ENCODE data around the gene VEZT.
"Not testable (repeated sequence)": the region's sequence is repeated elsewhere in the genome, so short reads cannot be mapped to it uniquely, and the experiment has no call there.

VEZT gene

GRCh38 chr12:95258151-95258550 is 40.5 kb downstream of the VEZT start:
- DNase-seq: no peak

DNA sequence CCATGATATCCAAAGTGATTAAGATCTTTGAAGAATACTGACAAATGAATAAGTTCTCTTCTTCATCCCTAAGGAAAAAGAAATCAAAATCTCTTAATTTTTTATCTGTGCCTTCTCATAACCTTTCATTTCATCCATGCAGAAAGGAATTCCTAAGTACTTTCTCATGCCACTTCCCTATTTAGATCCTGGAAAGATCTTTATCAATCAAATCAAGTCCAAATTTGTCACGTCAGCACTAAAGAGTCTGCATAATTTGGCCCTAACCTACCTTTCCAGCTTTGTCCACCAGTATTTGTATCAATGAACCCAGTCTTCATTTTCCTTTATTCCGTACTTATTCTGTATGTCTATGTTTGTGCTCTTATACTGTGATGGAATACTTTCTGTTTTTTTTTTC is 41.2 kb downstream of the VEZT start:
- DNase-seq: no peak

GRCh38 chr12:95259368-95259767 is 41.8 kb downstream of the VEZT start:
- no peak for DNase-seq

- DNase-seq: no peak
These were observed 43.5 kb downstream of the VEZT start for GRCh38 chr12:95261109-95261508.

DNA sequence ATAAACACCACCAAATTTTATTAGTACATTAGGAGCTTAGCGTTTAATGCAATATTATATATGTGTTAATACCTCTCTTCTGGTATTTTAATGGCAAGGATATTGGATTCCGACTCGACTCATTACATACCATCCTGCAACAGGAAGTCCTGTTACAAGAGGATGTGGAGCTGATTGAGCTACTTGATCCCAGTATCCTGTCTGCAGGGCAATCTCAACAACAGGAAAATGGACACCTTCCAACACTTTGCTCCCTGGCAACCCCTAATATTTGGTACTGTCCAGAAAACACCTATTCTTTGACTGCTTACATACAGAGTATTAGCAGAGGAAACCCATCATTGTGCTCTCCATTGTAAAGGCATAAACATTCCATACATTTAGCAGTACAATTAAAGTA is 45.2 kb downstream of the VEZT start:
- DNase-seq: no peak

- no peak for DNase-seq
These were observed 48.2 kb downstream of the VEZT start for GRCh38 chr12:95265765-95266164.

DNA sequence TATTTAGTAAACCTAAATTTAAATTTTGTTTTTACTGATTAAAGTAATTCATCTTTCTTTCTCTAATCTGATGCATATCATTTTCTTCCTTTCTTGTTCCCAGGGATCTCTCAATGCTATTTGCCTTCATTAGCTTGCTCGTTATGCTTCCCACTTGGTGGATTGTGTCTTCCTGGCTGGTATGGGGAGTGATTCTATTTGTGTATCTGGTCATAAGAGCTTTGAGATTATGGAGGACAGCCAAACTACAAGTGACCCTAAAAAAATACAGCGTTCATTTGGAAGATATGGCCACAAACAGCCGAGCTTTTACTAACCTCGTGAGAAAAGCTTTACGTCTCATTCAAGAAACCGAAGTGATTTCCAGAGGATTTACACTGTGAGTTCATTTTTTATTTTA is 48.6 kb downstream of the VEZT start:
- no peak for DNase-seq

DNA sequence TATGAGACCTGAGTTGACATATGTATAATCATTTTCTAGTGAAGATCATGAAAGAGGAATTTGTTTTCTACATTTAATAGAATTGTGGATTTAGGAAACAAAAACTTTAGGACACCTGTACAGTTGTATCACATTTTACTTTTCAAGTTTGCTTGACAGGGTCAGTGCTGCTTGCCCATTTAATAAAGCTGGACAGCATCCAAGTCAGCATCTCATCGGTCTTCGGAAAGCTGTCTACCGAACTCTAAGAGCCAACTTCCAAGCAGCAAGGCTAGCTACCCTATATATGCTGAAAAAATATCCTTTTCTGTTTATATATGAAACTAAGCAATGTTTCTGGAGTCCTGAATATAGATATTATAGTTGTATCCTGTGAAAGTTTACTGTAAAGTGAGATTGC is 52.3 kb downstream of the VEZT start:
- DNase-seq: no peak

DNA sequence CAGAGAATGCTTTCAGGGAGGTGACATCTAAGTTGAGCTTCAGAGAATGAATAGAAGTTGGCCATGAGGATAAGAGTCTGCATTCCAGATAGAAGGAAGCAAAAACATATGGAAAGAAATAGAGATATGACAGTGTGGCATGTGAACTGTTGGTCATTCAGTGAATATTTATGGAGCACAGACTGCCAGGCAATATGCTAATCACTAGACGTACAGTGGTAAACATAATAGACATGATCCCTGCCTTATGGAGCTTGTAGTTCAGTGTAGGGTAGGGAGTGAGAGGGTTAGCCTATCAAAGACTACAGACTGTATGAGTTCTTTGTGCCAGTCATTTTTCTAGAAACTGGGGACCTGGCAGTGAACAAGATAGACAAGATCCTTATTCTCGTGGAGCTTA is 53.9 kb downstream of the VEZT start:
- DNase-seq: no peak

GRCh38 chr12:95277139-95277538 is 59.5 kb downstream of the VEZT start:
- no peak for DNase-seq

- DNase-seq: no peak
These were observed 62.2 kb downstream of the VEZT start for GRCh38 chr12:95279856-95280255.

GRCh38 chr12:95282266-95282665 is 64.7 kb downstream of the VEZT start:
- no peak for DNase-seq

DNA sequence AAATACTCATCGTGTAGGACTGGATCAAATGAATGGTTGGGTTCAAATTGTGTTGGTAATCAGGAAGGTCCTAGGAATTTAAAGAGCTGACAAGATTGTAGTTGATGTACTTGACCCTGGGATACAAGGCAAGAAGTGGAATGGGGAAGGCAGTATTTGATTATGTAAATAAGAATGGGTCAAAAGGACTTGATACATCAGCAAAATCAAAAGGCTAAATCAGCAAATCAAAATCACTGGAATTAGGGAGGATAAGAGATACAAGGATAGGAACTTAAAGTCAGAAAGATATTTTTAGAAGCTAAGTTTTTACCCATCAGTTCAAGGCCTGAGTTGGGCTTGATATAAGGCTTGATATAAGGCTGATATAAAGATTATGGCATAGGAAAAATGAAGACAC is 65.8 kb downstream of the VEZT start:
- no peak for DNase-seq

GRCh38 chr12:95286713-95287112 is 69.1 kb downstream of the VEZT start:
- DNase-seq: no peak

GRCh38 chr12:95291501-95291900 is 73.9 kb downstream of the VEZT start:
- DNase-seq: no peak

DNA sequence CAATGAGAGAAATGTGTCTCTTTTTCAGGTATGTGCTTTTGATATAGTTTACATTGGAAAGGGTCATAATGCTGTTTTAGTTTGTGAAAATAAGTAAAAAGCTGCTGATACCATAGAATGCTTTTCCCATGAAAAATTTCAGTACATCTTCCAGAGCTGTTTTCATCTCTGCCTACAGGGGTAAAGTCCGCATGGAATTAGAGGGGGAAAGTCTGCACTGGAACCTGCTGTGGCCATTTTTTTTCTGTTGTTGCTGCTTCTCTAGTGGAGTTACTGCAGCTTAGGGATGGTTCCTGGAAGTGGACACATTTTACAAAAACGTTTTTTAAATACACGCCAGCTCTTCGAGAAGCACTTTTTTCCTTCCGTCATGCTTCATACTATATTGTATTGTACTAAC is 81.3 kb downstream of the VEZT start:
- DNase-seq: no peak

- DNase-seq: no peak
These were observed 82.7 kb downstream of the VEZT start for GRCh38 chr12:95300286-95300685.

GRCh38 chr12:95303476-95303875 is 85.9 kb downstream of the VEZT start:
- no peak for DNase-seq

DNA sequence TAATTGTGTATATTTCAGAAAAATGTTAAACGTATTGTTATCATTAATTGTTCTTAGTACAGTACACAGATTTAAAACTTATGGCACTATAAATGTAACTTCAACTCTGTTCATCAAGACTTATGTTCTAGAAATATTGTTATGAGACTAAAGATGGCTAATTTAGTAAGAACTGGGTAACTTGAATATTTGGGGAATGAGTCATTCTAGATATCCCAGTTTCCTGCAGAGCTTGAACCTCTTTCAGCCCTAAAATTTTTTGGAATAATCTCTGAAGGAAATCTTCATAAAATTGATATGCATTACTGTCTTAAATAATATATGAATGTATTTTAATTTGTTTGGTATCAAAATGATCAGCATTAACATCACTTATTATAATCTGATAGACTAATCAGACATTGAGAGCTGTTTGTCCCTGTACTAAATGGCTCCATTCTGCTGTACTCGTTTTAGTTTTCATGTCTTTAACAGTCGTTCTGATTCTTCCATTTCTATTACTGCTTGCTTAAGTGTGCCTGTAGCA is 87.1 kb downstream of the VEZT start:
- no peak for DNase-seq

DNA sequence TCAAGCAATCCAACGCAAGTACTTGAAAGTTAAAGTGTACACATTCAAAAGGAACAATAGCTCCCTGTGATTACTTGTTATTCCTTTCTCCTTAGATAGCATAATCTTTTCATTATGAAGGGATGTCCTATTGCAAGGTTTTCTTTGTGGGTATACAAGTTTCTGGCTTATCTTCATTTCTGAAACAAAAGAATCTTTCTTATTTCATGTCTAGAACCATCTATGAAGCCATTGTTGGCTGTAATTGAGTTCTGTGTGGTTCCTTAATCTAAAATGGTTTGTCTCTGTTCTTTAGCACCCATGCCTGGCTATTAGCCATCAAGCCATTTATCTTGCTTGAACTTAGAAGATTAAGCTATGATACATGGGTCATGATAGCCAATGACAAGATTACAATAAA is 95.0 kb downstream of the VEZT start:
- DNase-seq: no peak

DNA sequence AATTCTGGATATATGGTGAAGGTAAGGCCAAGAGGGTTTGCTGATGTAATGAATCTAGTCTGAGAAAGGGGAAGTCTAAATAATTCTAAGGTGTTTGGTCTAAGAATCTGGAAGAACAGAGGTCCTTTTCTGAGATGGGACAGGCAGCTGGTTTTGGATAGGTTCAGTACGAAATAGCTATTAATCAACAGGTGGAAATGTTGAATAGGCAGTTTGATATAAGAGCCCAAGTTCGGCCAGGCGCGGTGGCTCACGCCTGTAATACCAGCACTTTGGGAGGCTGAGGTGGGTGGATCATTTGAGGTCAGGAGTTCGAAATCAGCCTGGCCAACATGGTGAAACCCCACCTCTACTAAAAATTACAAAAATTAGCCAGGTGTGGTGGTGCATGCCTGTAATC is 97.1 kb downstream of the VEZT start:
- not testable (repeated sequence) for DNase-seq

DNA sequence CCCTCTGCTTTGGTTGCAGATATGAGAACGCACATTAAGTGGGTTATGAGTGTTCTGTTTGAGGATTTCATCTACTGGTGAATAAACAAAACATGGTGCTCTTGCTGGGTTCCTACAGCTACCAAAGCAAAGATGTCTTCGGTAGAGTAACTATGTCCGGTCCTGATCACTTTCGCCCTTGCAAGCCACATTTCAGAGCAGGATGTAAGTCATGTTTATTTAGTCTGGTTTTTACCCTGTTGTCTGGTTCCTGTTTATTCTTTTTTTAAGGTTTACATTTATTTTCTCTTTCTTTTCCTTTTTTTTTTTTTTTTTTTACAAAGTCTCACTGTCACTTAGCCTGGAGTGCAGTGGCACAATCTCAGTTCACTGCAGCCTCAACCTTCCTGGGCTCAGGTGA is 99.2 kb downstream of the VEZT start:
- no peak for DNase-seq

- DNase-seq: peak; percentile 5
These were observed 100.5 kb downstream of the VEZT start for GRCh38 chr12:95318071-95318545.

GRCh38 chr12:95319694-95320331 is 102.2 kb downstream of the VEZT start:
- DNase-seq: no peak

DNA sequence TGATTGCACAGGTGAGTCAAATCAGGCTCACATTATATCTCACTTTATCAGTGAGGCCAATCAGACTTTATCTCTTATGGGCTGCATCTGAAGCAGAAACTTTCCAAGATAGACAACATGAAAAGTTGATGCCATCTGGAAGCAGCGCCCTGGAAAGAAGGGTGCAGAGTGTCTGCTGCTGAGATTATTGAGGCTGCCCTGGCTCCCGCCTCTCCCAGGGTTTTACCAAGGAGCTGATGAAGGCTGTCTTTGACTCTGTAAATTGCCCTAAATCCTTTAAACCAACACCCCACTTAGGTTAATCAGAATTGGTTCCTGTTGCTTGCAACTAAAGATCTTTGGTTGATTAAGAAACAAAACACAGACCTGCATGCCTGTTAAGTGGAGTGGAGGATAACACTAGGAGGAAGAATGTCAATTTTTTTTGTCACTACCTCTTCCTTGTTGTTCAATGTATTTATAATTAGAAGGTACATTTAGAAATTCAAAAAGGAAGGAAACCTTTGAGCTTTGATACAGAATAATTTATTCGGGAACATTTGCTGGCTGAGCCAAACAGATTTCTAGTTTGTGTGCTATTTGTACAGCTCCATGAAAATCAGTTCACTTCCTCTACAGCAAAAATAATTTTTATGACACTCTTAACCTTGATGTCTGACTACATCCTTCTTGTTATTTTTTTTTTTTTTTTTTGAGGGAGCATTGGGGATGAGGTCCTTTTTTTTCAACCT is 104.1 kb downstream of the VEZT start:
- DNase-seq: no peak

Measured in NCI-H1092 treated with DMSO at 0.1 percent for 48 hours (cell line).